Fibroblast of skin of back (primary cell): Measurements from ENCODE around the gene CD40LG. TPM values are rescaled to one million over a fixed set of nuclear protein-coding genes. Genes with fewer than 3 reads are reported as not detected.

Experiments
- DNase-seq: peaks from one replicate; pipeline ENCODE4 v3.0.0-alpha.2; 2013
- polyA plus RNA-seq, 2 experiments: library from polyadenylated mRNA; unstranded; fragments of 120-200 nt; gene quantifications; one replicate each; pipeline ENCODE4 v1.2.1, GENCODE V29; 2013; ENCODE audit not compliant: insufficient read length in 2 of 2

The CD40LG gene
- not detected for polyA plus RNA-seq (2013, experiment 1 of 2; ENCODE audit: insufficient read length)
- polyA plus RNA-seq (2013, experiment 2 of 2; ENCODE audit: insufficient read length), result not detected

- DNase-seq, result no peak
Observed at GRCh38 chrX:136647677-136648360, at the start of gene CD40LG. TSS of gene CD40LG (plus strand) at chrX:136648158. CDS start at chrX:136648249, 91 bp downstream.

GRCh38 chrX:136598631-136599030 lies 49.3 kb upstream of the CD40LG start:
- DNase-seq, result no peak

GRCh38 chrX:136600059-136600458 lies 47.9 kb upstream of the CD40LG start:
- DNase-seq, result no peak

- DNase-seq, result no peak
Observed at GRCh38 chrX:136607236-136607635, 40.7 kb upstream of the CD40LG start.

- DNase-seq, result no peak
Observed at GRCh38 chrX:136608295-136608933, 39.5 kb upstream of the CD40LG start.

GRCh38 chrX:136616987-136617685 lies 30.8 kb upstream of the CD40LG start:
- DNase-seq, result no peak

- DNase-seq, result no peak
Observed at GRCh38 chrX:136619899-136620505, 28.0 kb upstream of the CD40LG start.

- DNase-seq, result no peak
Observed at GRCh38 chrX:136620780-136621179, 27.2 kb upstream of the CD40LG start.

GRCh38 chrX:136622568-136622967 lies 25.4 kb upstream of the CD40LG start:
- DNase-seq, result no peak

GRCh38 chrX:136623396-136623795 lies 24.6 kb upstream of the CD40LG start:
- no peak for DNase-seq

GRCh38 chrX:136625246-136625645 lies 22.7 kb upstream of the CD40LG start:
- DNase-seq, result no peak

- no peak for DNase-seq
Observed at GRCh38 chrX:136626237-136626636, 21.7 kb upstream of the CD40LG start.

GRCh38 chrX:136626891-136627290 lies 21.1 kb upstream of the CD40LG start:
- no peak for DNase-seq

GRCh38 chrX:136627409-136627808 lies 20.5 kb upstream of the CD40LG start:
- no peak for DNase-seq

- no peak for DNase-seq
Observed at GRCh38 chrX:136629084-136629750, 18.7 kb upstream of the CD40LG start.

- DNase-seq, result no peak
Observed at GRCh38 chrX:136630881-136631280, 17.1 kb upstream of the CD40LG start.

GRCh38 chrX:136635235-136635634 lies 12.7 kb upstream of the CD40LG start:
- DNase-seq, result no peak

GRCh38 chrX:136636121-136636520 lies 11.8 kb upstream of the CD40LG start:
- DNase-seq, result no peak

- DNase-seq, result peak; percentile 20
Observed at GRCh38 chrX:136639506-136640176, 8.3 kb upstream of the CD40LG start.

GRCh38 chrX:136643243-136643642 lies 4.7 kb upstream of the CD40LG start:
- DNase-seq, result no peak

- DNase-seq, result no peak
Observed at GRCh38 chrX:136646602-136647239, 1.2 kb upstream of the CD40LG start.
